GM21717 (cell line): ENCODE results near the gene SQSTM1.
"Not testable (repeated sequence)": the region's sequence is repeated elsewhere in the genome, so short reads cannot be mapped to it uniquely, and the experiment has no call there.

Source experiments
- ATAC-seq: cut with Tn5 transposase; IDR thresholded peaks from one replicate; pipeline ENCODE4 v1.9.1; 2021; ENCODE audit warnings: mild to moderate bottlenecking, moderate library complexity; ENCODE audit not compliant: unreplicated experiment

Gene SQSTM1

DNA sequence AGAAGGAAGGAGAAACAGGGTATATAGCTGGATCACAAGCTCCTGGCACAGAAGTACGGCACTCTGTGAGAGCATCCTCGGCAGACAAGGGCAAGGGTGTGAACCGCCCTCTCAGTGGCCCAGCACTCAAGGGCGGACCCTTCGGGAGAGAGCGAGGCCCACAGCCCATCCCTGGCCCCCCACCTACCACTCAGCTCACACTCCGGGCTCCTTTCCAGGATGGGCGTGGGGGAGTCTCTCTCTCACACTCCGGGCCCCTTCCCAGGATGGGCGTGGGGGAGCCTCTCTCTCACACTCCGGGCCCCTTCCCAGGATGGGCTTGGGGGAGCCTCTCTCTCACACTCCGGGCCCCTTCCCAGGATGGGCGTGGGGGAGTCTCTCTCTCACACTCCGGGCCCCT lies 50.8 kb downstream of the SQSTM1 start:
- ATAC-seq = not testable (repeated sequence)

DNA sequence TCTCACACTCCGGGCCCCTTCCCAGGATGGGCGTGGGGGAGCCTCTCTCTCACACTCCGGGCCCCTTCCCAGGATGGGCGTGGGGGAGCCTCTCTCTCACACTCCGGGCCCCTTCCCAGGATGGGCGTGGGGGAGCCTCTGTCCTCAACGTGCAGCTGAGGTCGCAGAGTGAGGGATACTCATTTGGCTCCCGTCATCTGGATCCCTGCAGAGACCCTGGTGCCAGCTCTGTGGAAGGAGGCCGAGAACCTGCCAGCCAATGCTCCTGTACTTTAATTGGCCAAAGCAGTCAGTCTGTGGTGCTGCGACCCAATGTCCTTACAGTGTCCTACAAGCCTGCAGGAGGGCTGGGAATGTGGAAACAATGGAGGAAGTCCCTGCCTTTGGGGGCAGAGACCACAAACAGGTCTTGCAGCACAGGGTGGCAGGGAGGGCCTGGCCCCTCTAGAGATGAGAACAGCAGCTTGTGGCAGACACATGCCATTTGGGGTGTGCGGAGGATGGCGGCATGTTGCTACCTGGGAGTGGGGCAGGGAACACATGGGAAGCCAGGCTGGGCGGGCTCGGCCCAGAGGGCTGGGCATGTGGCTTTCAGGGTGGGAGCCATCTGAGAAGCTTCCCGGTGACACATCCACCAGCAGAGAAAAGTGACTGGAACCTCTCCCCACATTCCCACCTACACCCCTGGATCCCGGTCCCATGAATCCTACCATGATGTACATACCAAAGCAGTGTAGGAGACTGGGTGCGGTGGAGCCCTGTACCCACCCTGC lies 51.5 kb downstream of the SQSTM1 start:
- ATAC-seq = no peak

- ATAC-seq = no peak
Observed at GRCh38 chr5:179872828-179873575, 52.3 kb downstream of the SQSTM1 start.

GRCh38 chr5:179873588-179874110 lies 52.9 kb downstream of the SQSTM1 start:
- no peak for ATAC-seq

DNA sequence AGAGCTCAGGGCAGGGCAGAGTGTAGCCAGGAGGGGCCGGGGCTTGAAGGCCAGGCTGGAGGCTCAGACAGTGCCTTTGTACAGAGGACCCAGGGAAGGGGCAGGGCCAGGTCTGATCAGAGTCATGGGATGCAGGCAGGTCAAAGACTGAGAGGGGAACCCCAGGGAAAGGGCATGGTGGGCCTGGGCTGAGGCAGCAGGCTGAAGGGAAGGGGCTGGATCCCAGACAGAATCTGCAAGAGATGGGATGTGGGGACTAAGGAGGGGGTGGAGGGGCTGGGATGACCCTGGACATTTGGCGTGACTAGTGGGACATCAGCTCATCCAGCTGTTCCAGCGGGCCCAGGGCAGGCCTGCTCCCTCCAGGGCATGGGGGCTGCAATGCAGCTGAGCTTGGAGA lies 53.4 kb downstream of the SQSTM1 start:
- no peak for ATAC-seq

- ATAC-seq = no peak
Observed at GRCh38 chr5:179874536-179875292, 54.0 kb downstream of the SQSTM1 start.

- no peak for ATAC-seq
Observed at GRCh38 chr5:179875741-179876609, 55.3 kb downstream of the SQSTM1 start.

- no peak for ATAC-seq
Observed at GRCh38 chr5:179876610-179876952, 55.9 kb downstream of the SQSTM1 start.

GRCh38 chr5:179878222-179879002 lies 57.7 kb downstream of the SQSTM1 start:
- no peak for ATAC-seq

GRCh38 chr5:179879003-179879689 lies 58.4 kb downstream of the SQSTM1 start:
- no peak for ATAC-seq

GRCh38 chr5:179879690-179880010 lies 58.9 kb downstream of the SQSTM1 start:
- no peak for ATAC-seq

GRCh38 chr5:179880066-179880650 lies 59.5 kb downstream of the SQSTM1 start:
- no peak for ATAC-seq

DNA sequence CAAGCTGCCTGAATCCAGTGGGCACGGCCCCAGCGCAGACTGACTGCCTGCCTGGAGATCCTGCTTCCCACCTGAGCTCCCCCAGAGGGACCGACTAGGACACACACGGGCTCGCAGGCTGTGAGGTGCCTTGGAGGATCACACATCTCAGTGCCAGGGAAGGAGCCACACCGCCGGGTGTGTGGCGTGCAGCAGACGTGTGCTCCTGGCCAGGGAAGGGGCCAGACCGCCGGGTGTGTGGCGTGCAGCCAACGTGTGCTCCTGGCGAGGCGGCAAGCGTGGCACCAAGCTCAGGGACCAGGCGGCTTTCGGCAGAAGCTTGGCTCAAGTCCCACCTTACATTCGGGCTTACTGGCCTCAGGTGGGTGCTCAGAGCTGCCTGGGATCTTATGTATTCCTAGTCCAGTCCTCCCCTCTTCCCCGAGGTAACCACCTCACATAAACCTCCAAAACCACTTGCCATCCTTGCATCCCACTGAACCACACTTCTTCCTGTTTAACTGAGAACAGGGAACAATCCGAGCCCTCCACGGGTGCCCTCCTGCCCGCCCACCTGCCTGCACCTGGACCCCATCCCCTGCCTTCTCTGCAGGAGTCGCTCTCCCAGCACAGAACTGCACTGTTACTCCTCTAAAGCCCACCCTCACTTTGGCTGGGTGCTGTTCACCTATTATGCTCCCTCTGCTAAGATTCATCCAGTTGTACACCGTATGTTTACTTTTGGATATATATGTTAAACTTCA lies 60.3 kb downstream of the SQSTM1 start:
- ATAC-seq = no peak

DNA sequence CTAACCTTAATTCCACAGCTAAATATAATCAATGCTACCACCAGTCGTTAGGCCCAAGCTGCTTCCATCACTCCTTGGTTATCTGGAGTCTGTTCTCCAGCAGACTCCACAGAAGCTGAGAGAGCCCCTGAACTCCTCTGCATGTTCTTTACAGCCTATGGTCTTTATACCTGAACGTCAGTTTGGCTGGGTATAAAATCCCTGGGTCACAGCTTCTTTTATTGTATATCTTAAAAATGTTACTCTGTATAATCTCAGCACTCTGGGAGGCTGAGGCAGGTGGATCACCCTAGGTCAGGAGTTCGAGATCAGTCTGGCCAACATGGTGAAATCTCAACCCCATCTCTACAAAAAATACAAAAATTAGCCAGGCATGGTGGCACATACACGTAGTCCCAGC lies 61.6 kb downstream of the SQSTM1 start:
- ATAC-seq = no peak

DNA sequence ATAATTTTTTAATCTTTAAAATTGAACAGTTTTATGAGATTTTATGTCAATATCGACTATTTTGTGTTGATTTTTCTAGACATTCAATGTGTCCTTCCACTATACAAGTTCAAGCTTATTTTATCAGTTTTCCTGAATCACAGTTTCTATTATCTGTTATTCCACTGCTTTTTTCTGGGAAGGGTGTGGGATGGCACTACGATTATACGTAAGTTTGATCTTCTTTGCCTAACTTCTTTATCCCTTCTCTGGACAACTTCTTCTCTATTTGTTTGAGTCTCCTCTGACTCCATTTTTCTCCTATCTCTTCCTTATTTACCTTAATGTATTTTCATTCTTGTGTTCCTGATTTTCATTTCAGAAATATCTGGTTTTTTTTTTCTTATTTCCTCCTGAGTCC lies 62.5 kb downstream of the SQSTM1 start:
- no peak for ATAC-seq

- no peak for ATAC-seq
Observed at GRCh38 chr5:179885491-179886090, 64.9 kb downstream of the SQSTM1 start.

- no peak for ATAC-seq
Observed at GRCh38 chr5:179886190-179886911, 65.6 kb downstream of the SQSTM1 start.
